ENCODE results near the gene PRM2.
"Not testable (repeated sequence)": the region's sequence is repeated elsewhere in the genome, so short reads cannot be mapped to it uniquely, and the experiment has no call there.

The PRM2 gene

GRCh38 chr16:11307639-11308492 is 31.6 kb upstream of the PRM2 start:
- DNase-seq (ENCODE audit: low spot score) = no peak

DNA sequence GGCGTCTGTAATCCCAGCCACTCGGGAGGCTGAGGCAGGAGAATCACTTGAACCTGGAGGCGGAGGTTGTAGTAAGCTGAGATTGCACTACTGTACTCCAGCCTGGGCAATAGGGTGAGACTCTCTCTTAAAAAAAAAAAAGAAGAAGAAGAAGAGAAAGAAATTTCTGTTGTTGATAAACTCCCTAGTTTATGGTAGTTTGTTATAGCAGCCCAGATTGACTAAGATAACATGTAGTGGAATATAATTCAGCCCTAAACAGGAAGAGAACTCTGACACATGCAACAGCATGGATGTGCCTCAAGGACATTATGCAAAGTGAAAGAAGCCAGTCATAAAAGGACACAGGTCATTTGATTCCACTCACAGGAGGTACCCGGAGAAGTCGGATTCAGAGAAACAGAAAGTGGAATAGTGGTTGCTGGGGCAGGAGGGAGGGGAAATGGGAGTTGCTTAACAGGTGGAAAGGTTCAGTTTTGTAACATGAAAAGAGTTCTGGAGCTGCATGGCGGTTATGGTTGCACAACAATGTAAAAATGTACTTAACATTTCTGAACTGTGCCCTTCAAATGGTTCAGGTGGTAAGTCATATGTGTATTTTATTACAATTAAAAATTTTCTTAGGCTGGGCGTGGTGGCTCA is 30.8 kb upstream of the PRM2 start:
- no peak for DNase-seq (ENCODE audit: low spot score)

DNA sequence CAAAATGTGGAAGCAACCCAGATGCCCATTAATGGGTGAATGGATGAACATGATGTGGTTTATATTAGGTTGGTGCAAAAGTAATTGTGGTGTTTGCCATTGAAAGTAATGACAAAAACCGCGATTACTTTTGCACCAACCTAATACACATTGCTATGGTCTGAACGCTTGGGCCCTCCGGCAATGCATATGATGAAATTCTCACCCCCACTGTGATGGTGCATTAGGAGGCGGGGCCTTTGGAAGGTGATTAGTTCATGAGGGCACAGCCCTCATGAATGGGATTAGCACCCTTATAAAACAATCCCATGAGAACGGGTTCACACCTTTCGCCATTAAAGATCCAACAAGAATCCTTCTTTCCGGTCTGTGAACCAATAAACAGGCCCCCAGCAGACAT is 30.1 kb upstream of the PRM2 start:
- DNase-seq (ENCODE audit: low spot score) = no peak

DNA sequence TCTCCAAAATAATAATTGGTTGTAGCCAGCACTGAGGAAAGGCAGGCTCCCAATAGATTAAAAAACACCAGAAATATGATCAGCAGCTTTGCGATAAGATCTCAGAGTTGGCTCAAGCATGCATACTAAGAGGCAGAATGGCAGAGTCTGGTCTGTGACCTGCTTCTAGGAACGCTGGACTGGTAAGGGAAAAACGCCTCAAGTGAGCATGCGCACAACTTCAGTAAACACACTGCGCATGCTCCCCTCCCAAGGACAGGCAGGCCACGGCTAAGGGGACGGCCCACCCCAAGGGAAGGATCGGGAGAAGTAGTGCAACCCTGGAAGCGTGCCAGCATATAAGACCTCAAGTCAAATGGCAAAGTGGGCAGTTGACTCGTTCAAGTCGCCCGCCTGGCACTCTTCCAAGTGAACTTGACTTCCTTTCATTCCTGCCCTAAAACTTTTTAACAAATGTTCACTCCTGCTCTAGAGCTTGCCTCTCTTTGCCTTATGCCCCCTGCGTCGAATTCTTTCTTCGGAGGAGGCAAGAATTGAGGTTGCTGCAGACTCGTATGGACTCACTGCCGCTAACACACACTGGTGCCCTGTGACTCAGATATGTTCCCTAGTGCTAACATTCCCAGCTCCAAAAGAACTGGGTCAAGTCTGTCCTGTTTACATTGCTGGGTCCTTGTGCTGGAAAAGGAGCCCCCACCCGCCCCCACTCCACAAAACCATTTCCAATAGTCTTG is 27.3 kb upstream of the PRM2 start:
- DNase-seq (ENCODE audit: low spot score) = no peak

DNA sequence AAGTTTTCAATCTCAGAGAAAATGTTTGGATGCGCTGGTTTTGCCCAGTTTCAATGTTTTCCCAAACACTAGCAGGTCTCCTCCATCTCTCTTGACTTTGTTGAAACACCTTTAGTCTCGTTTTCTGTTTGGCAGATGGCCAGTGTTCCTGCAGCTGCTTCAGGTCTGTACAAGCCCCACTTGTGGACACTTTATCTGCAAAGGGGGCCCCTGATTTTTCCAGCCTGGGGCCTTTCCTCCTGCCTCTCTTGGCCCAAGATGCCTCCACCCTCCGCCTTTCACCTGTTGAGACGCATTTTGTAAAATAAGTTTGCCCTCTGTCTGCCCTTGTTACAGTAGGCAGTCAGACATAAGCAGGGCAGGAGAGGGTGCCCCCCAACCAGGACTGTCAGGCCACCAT is 26.7 kb upstream of the PRM2 start:
- DNase-seq (ENCODE audit: low spot score) = no peak

DNA sequence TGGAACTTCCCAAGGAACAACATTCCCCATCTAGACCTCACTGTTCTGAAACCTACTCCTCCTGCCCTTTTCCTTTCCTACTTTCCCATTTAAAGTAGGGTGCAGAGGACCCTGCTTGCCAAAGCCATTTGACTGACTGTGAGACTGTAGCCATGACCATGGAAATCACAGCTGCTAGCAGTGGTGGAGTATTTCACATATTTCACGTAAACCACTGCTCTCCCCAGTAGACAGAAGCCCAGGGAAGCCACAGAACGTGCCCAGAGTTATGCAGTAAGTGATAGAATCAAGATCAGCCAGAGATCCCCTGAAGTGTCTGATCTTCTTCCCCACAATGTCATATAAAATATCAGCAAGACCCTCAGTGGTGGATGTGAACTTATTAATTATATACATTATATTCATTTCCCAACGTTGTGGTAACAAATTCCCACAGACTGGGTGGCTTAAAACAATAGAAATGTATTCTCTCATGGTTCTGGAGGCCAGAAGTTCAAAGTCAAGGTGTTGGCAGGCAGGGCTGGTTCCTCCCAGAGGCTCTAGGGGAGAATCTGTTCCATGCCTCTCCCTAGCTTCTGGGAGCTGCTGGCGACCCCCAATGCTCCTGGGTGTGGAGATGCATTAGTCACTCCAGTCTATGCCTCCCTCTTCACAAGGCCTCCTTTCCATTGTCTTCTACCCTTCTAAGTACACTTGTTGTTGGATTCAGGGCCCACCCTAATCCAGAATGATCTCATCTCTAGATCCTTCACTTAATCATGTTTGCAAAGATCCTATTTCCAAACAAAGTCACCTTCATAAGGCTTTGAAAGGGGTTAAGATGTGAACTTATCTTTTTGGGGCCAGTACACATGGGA is 25.6 kb upstream of the PRM2 start:
- DNase-seq (ENCODE audit: low spot score) = no peak

GRCh38 chr16:11300560-11300892 is 24.2 kb upstream of the PRM2 start:
- DNase-seq (ENCODE audit: low spot score) = no peak

- DNase-seq (ENCODE audit: low spot score) = no peak
Measured at GRCh38 chr16:11299865-11300559, 23.7 kb upstream of the PRM2 start.

- not testable (repeated sequence) for DNase-seq (ENCODE audit: low spot score)
Measured at GRCh38 chr16:11298950-11299547, 22.8 kb upstream of the PRM2 start.

DNA sequence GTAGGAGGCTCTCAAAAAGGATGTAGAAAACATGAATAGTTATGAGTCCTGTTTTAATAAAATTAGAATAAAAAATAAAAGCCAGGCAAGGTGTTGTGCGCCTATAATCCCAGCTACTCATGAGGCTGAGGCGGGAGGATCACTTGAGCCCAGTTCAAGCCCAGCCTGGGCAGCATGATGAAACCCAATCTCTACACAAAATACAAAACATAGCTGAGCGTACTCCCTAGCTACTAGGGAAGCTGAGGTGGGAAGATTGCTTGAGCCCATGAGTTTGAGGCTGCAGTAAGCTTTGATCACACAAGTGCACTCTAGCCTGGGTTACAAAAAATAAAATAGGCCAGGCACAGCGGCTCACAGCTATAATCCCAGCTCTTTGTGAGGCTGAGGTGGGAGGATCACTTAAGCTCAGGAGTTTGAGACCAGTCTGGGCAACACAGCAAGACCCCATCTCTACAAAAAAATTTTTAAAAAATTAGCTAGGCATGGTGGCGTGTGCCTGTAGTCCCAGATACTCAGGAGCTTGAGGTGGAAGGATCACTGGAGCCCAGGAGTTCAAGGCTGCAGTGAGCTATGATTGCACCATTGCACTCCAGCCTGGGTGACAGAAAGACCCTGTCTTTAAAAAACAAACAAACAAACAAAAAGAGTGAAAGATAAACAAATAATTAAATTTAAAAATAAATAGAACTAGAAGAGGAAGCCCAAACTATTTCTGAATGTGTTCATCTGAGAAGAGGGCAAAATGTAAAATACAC is 22.0 kb upstream of the PRM2 start:
- DNase-seq (ENCODE audit: low spot score) = no peak

DNA sequence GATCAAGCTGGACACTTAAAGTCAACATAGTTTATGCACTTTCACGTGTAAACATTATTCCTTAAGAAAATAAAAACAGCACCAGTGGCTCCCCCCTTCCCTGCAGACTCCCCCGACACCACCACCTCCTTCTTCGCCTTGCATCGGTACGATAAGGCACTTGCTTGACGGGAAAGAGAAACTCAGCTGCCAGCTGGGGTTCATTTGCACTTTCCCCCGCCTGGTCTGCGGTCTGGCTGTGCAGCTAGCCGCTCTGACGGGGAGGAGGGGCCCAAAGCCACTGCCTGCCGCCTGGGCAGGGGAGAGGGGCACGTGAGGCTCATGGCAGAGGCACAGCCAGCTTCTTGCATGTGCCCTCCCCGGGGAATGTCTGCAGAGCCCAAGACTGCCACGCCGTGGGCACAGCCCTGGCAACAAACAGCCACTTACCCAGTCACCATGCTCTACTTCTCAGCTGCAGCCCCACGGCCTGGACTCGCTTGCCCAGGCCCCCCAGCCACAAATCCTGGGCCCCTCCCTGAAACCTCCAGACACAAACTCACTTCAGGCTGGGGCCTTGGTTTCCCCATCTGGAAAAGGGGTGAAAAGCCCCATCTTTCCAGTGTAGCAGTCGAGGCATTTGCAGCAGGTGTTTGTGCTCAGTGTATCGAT is 21.3 kb upstream of the PRM2 start:
- peak; percentile 58 for DNase-seq (ENCODE audit: low spot score)

DNA sequence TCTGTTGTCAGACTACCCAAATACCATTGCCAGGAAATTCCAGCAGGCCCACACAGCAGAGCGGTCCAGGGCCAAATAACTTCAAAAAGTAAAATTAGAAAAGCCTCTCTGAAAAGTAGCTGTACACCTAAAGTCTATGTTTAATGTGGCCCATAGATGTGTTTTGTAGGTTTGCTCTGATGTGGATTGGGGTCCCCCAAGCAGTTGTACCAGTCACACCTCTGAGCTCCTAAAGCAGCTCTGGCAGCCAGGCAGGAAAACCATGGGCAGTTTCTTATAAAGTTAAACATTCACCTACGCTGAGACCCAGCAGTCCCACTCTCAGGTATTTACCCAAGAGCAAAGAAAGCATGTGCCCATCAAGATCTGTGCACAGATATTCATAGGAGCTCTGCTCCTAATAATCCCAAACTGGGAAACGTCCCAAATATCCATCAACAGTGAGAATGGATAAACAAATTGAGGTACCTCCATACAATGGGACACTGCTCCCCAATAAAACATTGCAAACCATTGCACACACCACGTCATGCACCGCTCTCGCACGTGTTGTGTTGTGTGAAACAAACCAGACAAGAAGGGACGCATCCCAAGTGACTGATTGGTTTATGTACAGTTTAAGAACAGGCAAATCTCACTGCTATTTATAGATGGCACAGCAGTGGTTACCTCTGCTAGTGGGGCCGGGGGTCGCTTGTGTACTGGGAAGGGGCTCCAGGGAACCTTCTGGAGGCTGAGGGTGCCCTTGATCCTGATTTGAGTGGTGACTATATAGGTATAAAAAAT is 20.6 kb upstream of the PRM2 start:
- no peak for DNase-seq (ENCODE audit: low spot score)

- DNase-seq (ENCODE audit: low spot score) = no peak
Measured at GRCh38 chr16:11296351-11296705, 20.0 kb upstream of the PRM2 start.

GRCh38 chr16:11295672-11296071 is 19.4 kb upstream of the PRM2 start:
- DNase-seq (ENCODE audit: low spot score) = no peak

GRCh38 chr16:11292076-11292748 is 15.9 kb upstream of the PRM2 start:
- no peak for DNase-seq (ENCODE audit: low spot score)

GRCh38 chr16:11291091-11291703 is 14.9 kb upstream of the PRM2 start:
- no peak for DNase-seq (ENCODE audit: low spot score)

GRCh38 chr16:11290102-11290893 is 14.0 kb upstream of the PRM2 start:
- no peak for DNase-seq (ENCODE audit: low spot score)
